Measurements from ENCODE around the gene SYS1.

SYS1 gene

GRCh38 chr20:45323731-45324130, 39.2 kb upstream of the SYS1 start:
- no peaks in the 10 kb centered on the region for H3K27me3 ChIP-seq (ENCODE audit: control insufficient read depth in 2 of 2, insufficient read depth in 2 of 2, low read length in 2 of 2)
- H3K27ac ChIP-seq (ENCODE audit: low read depth in 2 of 2, low read length in 2 of 2) = no peak overlapping the region
- peaks cover 0 to 18% of the 10 kb centered on the region in 2 donors for H3K4me1 ChIP-seq (ENCODE audit: control insufficient read depth in 2 of 2, insufficient read depth in 2 of 2, low read length in 2 of 2)
- H3K36me3 ChIP-seq (ENCODE audit: control insufficient read depth in 2 of 2, insufficient read depth in 2 of 2, low read length in 2 of 2) = peaks cover 21 to 30% of the 10 kb centered on the region in 2 donors
- no peaks in the 10 kb centered on the region for H3K9me3 ChIP-seq (ENCODE audit: control insufficient read depth in 2 of 2, low read length in 2 of 2)
- no peak overlapping the region for H3K9ac ChIP-seq (ENCODE audit: low read depth in 1 of 2, low read length in 2 of 2)
- H3K4me3 ChIP-seq (ENCODE audit: low read length in 2 of 2) = no peak overlapping the region

DNA sequence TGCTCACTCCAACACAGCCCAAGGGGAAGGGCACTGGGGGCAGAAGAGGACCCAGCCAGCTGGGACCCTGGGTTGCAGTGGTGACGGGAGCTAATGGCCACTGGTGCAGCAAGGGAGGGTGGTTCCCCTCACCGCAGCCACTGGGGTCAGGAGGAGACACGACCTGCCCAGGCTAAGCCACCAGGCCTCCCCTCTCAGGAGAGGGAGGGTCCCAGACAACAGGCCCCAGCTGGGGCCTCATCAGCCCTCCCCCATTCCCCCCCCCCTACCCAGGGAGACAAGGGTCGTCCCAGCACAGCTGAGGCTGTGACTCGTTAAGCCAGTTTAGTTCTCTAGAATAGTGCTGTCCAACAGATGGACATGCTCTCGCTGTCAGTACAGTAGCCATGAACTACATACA, 37.6 kb upstream of the SYS1 start:
- no peak overlapping the region for H3K27ac ChIP-seq (ENCODE audit: low read depth in 2 of 2, low read length in 2 of 2)
- no peak overlapping the region for H3K4me3 ChIP-seq (ENCODE audit: low read length in 2 of 2)
- no peak overlapping the region for H3K9ac ChIP-seq (ENCODE audit: low read depth in 1 of 2, low read length in 2 of 2)
- H3K9me3 ChIP-seq (ENCODE audit: control insufficient read depth in 2 of 2, low read length in 2 of 2) = no peaks in the 10 kb centered on the region
- H3K36me3 ChIP-seq (ENCODE audit: control insufficient read depth in 2 of 2, insufficient read depth in 2 of 2, low read length in 2 of 2) = peaks cover 36 to 44% of the 10 kb centered on the region in 2 donors
- H3K27me3 ChIP-seq (ENCODE audit: control insufficient read depth in 2 of 2, insufficient read depth in 2 of 2, low read length in 2 of 2) = no peaks in the 10 kb centered on the region
- peaks cover 0 to 18% of the 10 kb centered on the region in 2 donors for H3K4me1 ChIP-seq (ENCODE audit: control insufficient read depth in 2 of 2, insufficient read depth in 2 of 2, low read length in 2 of 2)

DNA sequence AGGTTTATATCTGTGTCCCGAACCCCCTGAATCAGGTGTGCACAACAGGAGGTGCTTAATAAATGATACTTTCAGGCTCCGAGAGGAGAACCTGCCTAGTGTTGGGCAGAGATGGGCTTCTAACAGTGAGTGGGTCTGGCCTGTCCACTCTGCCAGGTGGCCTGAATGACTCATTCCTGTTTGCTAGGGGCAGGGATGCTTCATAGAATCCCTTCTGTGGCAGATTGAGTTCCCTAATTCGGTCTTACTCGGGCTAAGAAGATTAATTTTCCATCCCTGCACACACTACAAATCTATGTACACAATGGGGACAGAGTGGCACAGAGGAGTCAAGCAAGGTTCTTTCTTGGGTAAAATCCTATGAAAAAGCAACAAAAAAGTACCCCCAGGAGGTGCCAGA, 34.5 kb upstream of the SYS1 start:
- H3K9me3 ChIP-seq (ENCODE audit: control insufficient read depth in 2 of 2, low read length in 2 of 2) = no peaks in the 10 kb centered on the region
- H3K27ac ChIP-seq (ENCODE audit: low read depth in 2 of 2, low read length in 2 of 2) = no peak overlapping the region
- H3K36me3 ChIP-seq (ENCODE audit: control insufficient read depth in 2 of 2, insufficient read depth in 2 of 2, low read length in 2 of 2) = peaks cover 58 to 63% of the 10 kb centered on the region in 2 donors
- H3K4me3 ChIP-seq (ENCODE audit: low read length in 2 of 2) = no peak overlapping the region
- H3K4me1 ChIP-seq (ENCODE audit: control insufficient read depth in 2 of 2, insufficient read depth in 2 of 2, low read length in 2 of 2) = no peaks in the 10 kb centered on the region
- H3K9ac ChIP-seq (ENCODE audit: low read depth in 1 of 2, low read length in 2 of 2) = no peak overlapping the region
- no peaks in the 10 kb centered on the region for H3K27me3 ChIP-seq (ENCODE audit: control insufficient read depth in 2 of 2, insufficient read depth in 2 of 2, low read length in 2 of 2)

- no peaks in the 10 kb centered on the region for H3K4me1 ChIP-seq (ENCODE audit: control insufficient read depth in 2 of 2, insufficient read depth in 2 of 2, low read length in 2 of 2)
- peaks cover 58 to 59% of the 10 kb centered on the region in 2 donors for H3K36me3 ChIP-seq (ENCODE audit: control insufficient read depth in 2 of 2, insufficient read depth in 2 of 2, low read length in 2 of 2)
- H3K27ac ChIP-seq (ENCODE audit: low read depth in 2 of 2, low read length in 2 of 2) = no peak overlapping the region
- H3K9ac ChIP-seq (ENCODE audit: low read depth in 1 of 2, low read length in 2 of 2) = no peak overlapping the region
- no peaks in the 10 kb centered on the region for H3K9me3 ChIP-seq (ENCODE audit: control insufficient read depth in 2 of 2, low read length in 2 of 2)
- no peaks in the 10 kb centered on the region for H3K27me3 ChIP-seq (ENCODE audit: control insufficient read depth in 2 of 2, insufficient read depth in 2 of 2, low read length in 2 of 2)
- H3K4me3 ChIP-seq (ENCODE audit: low read length in 2 of 2) = no peak overlapping the region
Measured at GRCh38 chr20:45329497-45330319, 33.2 kb upstream of the SYS1 start.

DNA sequence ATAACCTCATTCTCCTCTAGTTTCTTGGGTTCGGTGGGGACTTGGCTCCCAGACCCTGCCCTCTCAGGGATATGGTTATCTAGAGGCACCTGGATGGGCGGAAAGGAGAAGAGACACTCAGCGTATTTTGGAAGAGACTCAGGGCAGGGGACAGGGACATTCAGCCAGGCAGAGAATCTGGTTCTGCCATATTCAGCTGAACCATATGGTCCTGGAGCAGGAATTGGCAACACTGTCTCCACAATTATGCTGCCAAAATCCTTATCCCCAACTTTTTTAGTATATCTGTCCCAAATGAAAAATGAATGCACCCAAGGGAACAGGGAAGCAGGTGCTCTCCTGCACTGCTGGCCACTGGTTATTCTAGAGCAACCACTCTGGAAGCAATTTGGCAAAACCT, 32.5 kb upstream of the SYS1 start:
- Histone ChIP-seq H3K4me1 (ENCODE audit: control insufficient read depth in 2 of 2, insufficient read depth in 2 of 2, low read length in 2 of 2) (no peaks in the 10 kb centered on the region), H3K4me3 (ENCODE audit: low read length in 2 of 2) (no peak overlapping the region), H3K27me3 (ENCODE audit: control insufficient read depth in 2 of 2, insufficient read depth in 2 of 2, low read length in 2 of 2) (no peaks in the 10 kb centered on the region), H3K9me3 (ENCODE audit: control insufficient read depth in 2 of 2, low read length in 2 of 2) (no peaks in the 10 kb centered on the region), H3K9ac (ENCODE audit: low read depth in 1 of 2, low read length in 2 of 2) (no peak overlapping the region), H3K36me3 (ENCODE audit: control insufficient read depth in 2 of 2, insufficient read depth in 2 of 2, low read length in 2 of 2) (peaks cover 57 to 62% of the 10 kb centered on the region in 2 donors), H3K27ac (ENCODE audit: low read depth in 2 of 2, low read length in 2 of 2) (no peak overlapping the region)

DNA sequence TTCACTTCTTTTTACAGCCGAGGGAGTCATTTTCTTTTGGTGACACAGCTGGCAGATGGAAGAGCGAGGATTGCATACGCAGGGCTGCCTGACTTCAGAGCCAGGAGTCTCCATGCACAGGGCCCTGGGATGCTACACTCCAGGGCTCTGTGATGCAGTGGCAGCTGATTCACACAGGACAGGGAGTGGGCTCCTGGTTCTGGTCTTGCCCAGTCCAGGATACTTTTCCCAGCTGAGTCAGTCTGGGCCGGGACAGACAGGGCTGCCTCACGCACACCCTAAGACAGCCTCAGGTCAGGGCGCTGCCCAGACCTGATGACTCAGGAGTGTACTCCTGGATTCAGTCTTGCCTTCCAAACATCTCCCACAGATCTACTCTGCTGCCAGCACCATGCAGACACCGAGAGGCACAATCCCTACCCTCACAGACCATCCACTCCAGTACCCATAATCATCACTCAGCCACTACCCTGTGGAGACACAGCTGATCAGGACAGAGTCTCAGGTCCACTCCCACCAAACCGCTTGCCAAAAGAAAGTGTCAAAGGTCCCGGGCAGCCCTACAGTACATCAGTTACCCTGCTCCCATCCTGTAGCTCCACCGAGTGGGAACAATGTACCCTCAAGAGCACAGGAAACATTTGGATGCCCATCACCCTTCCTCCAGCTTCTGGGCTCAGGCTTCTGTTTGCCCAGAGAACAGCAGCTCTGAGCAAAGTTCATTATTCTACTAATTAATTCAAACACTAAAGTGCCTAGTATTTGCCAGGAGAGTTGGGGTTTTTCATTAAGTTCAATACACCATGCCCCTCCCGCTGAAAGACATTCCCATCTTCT, 26.2 kb upstream of the SYS1 start:
- H3K36me3 ChIP-seq (ENCODE audit: control insufficient read depth in 2 of 2, insufficient read depth in 2 of 2, low read length in 2 of 2) = peaks cover 15 to 25% of the 10 kb centered on the region in 2 donors
- H3K4me1 ChIP-seq (ENCODE audit: control insufficient read depth in 2 of 2, insufficient read depth in 2 of 2, low read length in 2 of 2) = peaks cover 49 to 56% of the 10 kb centered on the region in 2 donors
- no peaks in the 10 kb centered on the region for H3K27me3 ChIP-seq (ENCODE audit: control insufficient read depth in 2 of 2, insufficient read depth in 2 of 2, low read length in 2 of 2)
- H3K9me3 ChIP-seq (ENCODE audit: control insufficient read depth in 2 of 2, low read length in 2 of 2) = no peaks in the 10 kb centered on the region
- peak overlapping the region in 1 of 2 donors; percentile 23 for H3K4me3 ChIP-seq (ENCODE audit: low read length in 2 of 2)
- H3K27ac ChIP-seq (ENCODE audit: low read depth in 2 of 2, low read length in 2 of 2) = peak overlapping the region; percentile 82 to 83
- H3K9ac ChIP-seq (ENCODE audit: low read depth in 1 of 2, low read length in 2 of 2) = peak overlapping the region in 1 of 2 donors; percentile 56

DNA sequence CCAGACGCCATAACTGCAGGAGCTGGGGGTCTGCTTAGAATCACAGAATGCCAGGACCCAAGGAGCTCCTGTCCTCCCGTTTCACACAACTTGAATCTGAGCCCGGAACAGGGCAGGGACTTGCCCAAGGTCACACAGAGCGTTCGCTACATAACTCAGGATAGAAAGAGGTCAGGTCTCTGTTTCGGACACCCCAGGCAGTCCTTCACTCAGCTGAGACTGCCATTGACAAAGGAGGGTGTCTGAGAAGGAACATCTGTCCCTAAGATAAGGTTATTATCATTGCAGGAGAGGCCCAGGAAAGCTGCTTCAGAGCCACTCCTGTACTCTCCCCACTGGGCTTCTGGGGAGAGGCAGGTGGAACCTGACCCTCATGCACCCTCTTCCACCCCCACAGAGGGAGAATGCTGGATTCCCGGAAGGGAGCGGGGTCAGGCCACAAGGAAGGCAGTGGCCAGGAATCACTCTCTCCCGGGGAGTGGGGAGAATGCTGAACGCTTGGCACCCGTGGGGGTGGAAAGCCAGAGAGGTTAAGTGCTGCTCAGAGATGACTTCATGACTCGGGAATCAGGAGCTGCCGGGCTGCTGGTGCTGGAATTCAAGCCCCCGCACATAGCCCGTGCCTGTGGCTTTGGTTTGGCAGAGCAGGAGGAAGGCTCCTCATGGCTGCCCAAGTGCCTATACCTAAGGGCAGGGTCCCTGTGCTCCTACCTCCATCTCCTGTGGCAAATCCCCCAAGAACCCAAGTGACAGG, 25.4 kb upstream of the SYS1 start:
- Histone ChIP-seq H3K27me3 (ENCODE audit: control insufficient read depth in 2 of 2, insufficient read depth in 2 of 2, low read length in 2 of 2) (no peaks in the 10 kb centered on the region), H3K9me3 (ENCODE audit: control insufficient read depth in 2 of 2, low read length in 2 of 2) (no peaks in the 10 kb centered on the region), H3K9ac (ENCODE audit: low read depth in 1 of 2, low read length in 2 of 2) (peak overlapping the region; percentile 34 to 56), H3K27ac (ENCODE audit: low read depth in 2 of 2, low read length in 2 of 2) (peak overlapping the region; percentile 82 to 83), H3K4me1 (ENCODE audit: control insufficient read depth in 2 of 2, insufficient read depth in 2 of 2, low read length in 2 of 2) (peaks cover 56 to 64% of the 10 kb centered on the region in 2 donors), H3K36me3 (ENCODE audit: control insufficient read depth in 2 of 2, insufficient read depth in 2 of 2, low read length in 2 of 2) (peaks cover 12 to 21% of the 10 kb centered on the region in 2 donors), H3K4me3 (ENCODE audit: low read length in 2 of 2) (peak overlapping the region; percentile 23 to 28)

- Histone ChIP-seq H3K27ac (ENCODE audit: low read depth in 2 of 2, low read length in 2 of 2) (peak overlapping the region; percentile 82 to 83), H3K36me3 (ENCODE audit: control insufficient read depth in 2 of 2, insufficient read depth in 2 of 2, low read length in 2 of 2) (peaks cover 6 to 15% of the 10 kb centered on the region in 2 donors), H3K27me3 (ENCODE audit: control insufficient read depth in 2 of 2, insufficient read depth in 2 of 2, low read length in 2 of 2) (no peaks in the 10 kb centered on the region), H3K4me3 (ENCODE audit: low read length in 2 of 2) (peak overlapping the region; percentile 28 to 44), H3K4me1 (ENCODE audit: control insufficient read depth in 2 of 2, insufficient read depth in 2 of 2, low read length in 2 of 2) (peaks cover 64 to 72% of the 10 kb centered on the region in 2 donors), H3K9me3 (ENCODE audit: control insufficient read depth in 2 of 2, low read length in 2 of 2) (no peaks in the 10 kb centered on the region), H3K9ac (ENCODE audit: low read depth in 1 of 2, low read length in 2 of 2) (peak overlapping the region; percentile 34 to 56)
Measured at GRCh38 chr20:45338121-45339030, 24.6 kb upstream of the SYS1 start.

- no peak overlapping the region for H3K4me3 ChIP-seq (ENCODE audit: low read length in 2 of 2)
- peaks cover 70 to 79% of the 10 kb centered on the region in 2 donors for H3K4me1 ChIP-seq (ENCODE audit: control insufficient read depth in 2 of 2, insufficient read depth in 2 of 2, low read length in 2 of 2)
- no peaks in the 10 kb centered on the region for H3K27me3 ChIP-seq (ENCODE audit: control insufficient read depth in 2 of 2, insufficient read depth in 2 of 2, low read length in 2 of 2)
- H3K9ac ChIP-seq (ENCODE audit: low read depth in 1 of 2, low read length in 2 of 2) = no peak overlapping the region
- H3K9me3 ChIP-seq (ENCODE audit: control insufficient read depth in 2 of 2, low read length in 2 of 2) = no peaks in the 10 kb centered on the region
- peaks cover 6 to 15% of the 10 kb centered on the region in 2 donors for H3K36me3 ChIP-seq (ENCODE audit: control insufficient read depth in 2 of 2, insufficient read depth in 2 of 2, low read length in 2 of 2)
- H3K27ac ChIP-seq (ENCODE audit: low read depth in 2 of 2, low read length in 2 of 2) = peak overlapping the region; percentile 52 to 83
Measured at GRCh38 chr20:45339084-45339483, 23.9 kb upstream of the SYS1 start.
